ENCODE results near the gene CD40.

The CD40 gene

DNA sequence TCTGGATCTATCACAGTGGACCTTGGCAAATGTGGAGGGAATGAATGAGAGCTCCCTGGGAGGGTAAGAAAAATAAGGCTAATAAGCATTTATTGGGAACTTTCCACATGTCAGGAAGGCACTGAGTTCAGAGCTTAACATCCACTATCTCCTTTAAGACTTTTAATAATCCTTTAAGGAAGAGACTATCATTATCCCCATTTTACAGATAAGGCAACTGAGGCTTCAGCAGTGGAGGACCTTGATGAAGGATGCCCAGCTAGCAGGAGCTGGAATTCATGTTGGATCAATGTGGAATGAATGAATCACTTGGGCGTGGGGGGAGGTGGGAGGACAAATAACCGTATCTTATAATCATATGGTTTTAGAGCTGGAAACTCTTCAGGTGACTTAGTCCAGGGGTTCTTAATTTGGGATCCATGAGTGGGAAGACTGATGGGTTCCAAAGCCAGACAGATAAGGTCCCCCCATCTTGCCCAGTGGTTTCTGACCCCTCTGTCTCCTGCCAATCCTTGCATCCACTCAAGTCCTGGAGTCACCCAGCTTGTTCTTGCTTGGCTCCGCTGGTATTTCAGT lies 54.9 kb downstream of the CD40 start:
- DNase-seq, result no peak
- Mint-ChIP-seq H3K4me1 (no peaks in the 10 kb centered on the region), H3K9me3 (no peaks in the 10 kb centered on the region), H3K27ac (no peak overlapping the region), H3K27me3 (peaks cover 84% of the 10 kb centered on the region), H3K36me3 (no peaks in the 10 kb centered on the region), H3K4me3 (no peak overlapping the region)
- CTCF ChIA-PET, result interaction anchor here (0.7 to 1.8 kb wide), 4 partner anchors 20 to 159 kb away, joined by 3 to 6 read pairs (median 3); no protein-coding TSS in a partner anchor

DNA sequence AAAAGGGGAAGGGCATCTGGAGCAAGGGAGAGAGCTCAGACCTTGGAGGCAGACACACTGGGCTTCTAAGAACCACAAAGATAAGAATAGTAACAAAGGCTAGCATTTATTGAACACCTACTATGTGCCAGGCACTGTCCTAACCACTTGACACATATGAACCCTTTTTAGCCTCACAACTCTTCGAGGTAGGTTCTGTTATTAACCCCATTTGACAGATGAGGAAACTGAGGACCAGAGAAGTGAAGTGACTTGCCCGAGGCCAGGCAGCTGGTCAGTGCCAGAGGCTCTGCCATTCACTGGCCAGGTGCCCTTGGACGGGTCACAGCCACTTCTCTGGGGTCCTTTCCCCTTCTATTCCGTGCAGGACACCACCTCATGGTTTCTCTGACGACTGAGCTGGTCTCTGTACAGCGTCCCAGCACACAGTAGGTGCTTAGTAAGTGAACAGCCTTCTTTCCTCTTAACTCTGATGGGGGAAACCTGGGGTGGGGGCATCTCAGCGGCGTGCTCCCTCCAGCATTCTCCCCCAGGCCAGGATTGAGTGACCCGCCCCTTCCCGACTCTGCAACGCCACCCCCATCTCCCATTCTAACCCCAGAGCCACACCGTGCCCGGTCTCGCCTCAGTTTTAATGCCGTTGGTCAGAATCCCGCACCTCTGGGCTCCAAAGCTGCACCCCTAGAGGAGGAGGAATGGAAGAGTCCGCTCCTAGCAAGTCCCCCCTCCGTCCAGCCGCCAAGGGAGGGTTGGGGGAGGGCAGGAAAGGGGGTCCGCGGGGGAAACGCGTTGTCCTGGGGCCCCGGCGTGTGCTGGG lies 55.7 kb downstream of the CD40 start:
- Mint-ChIP-seq H3K9me3 (no peaks in the 10 kb centered on the region), H3K4me1 (no peaks in the 10 kb centered on the region), H3K27me3 (peaks cover 87% of the 10 kb centered on the region), H3K4me3 (no peak overlapping the region), H3K27ac (no peak overlapping the region), H3K36me3 (no peaks in the 10 kb centered on the region)
- DNase-seq, result no peak
- CTCF ChIA-PET, result interaction anchor here (0.8 to 3.3 kb wide), 8 partner anchors 18 to 186 kb away, joined by 3 to 26 read pairs (median 3); no protein-coding TSS in a partner anchor

- no peaks in the 10 kb centered on the region for H3K4me1 Mint-ChIP-seq
- H3K27ac Mint-ChIP-seq, result no peak overlapping the region
- CTCF ChIA-PET, result interaction anchor here (1.0 to 3.3 kb wide), 9 partner anchors 12 to 187 kb away, joined by 3 to 26 read pairs (median 3); no protein-coding TSS in a partner anchor
These were observed 56.5 kb downstream of the CD40 start for GRCh38 chr20:46174469-46175126.

DNA sequence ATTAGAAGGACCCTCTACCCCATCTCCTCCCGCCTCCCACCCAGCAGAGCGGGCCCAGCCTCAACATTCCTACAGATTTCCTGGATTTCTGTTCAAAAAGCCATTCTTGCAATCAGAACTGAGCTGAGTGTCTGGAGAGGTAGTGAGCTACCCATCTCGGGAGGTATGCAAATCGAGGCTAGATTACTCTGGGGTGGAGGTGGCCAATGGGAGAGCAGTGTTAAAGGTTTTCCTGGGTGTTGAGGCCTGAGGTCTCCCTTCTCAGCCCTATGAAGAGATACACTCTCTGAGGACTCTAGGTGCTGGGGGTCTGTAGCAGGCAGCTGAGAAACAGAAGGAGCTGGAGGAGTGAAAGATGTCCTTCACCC lies 57.0 kb downstream of the CD40 start:
- Mint-ChIP-seq H3K27ac (no peak overlapping the region), H3K4me3 (no peak overlapping the region), H3K4me1 (no peaks in the 10 kb centered on the region), H3K36me3 (no peaks in the 10 kb centered on the region), H3K27me3 (peaks cover 85% of the 10 kb centered on the region), H3K9me3 (no peaks in the 10 kb centered on the region)
- no peak for DNase-seq
- CTCF ChIA-PET, result interaction anchor here (0.9 to 3.3 kb wide), 12 partner anchors 8 to 187 kb away, joined by 3 to 26 read pairs (median 4); no protein-coding TSS in a partner anchor

More at GRCh38 chr20:46174469-46175126, 56.5 kb downstream of the CD40 start:
- DNase-seq, result peak; percentile 80
- Mint-ChIP-seq H3K36me3 (no peaks in the 10 kb centered on the region), H3K9me3 (no peaks in the 10 kb centered on the region), H3K4me3 (no peak overlapping the region), H3K27me3 (peaks cover 86% of the 10 kb centered on the region)

- Mint-ChIP-seq H3K9me3 (no peaks in the 10 kb centered on the region), H3K4me3 (no peak overlapping the region), H3K27ac (no peak overlapping the region), H3K36me3 (no peaks in the 10 kb centered on the region), H3K4me1 (no peaks in the 10 kb centered on the region), H3K27me3 (peaks cover 74% of the 10 kb centered on the region)
- CTCF ChIA-PET, result interaction anchor here (2.1 to 3.3 kb wide), 2 partner anchors 46 to 154 kb away, joined by 9 to 26 read pairs; no protein-coding TSS in a partner anchor
- no peak for DNase-seq
These were observed 58.7 kb downstream of the CD40 start for GRCh38 chr20:46176739-46177378.

DNA sequence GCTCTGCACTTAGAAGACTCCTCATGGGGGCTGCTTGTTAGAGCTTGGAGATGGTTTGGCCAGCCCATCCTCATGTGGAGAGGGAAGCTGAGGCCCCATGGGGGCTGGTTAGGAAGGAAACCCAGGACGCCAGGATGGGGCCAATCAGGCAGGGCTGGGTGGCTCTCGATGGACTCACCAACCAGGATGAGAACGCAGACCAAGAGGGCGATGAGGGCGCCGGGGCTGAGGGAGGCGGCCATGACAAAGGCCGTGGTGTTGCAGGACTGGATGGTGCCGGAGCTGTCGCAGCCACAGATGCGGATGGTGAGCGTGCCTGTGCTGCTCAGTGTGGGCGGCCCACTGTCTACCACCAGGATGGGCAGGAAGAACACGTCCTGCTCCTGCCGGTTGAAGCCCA lies 59.7 kb downstream of the CD40 start:
- Mint-ChIP-seq H3K36me3 (no peaks in the 10 kb centered on the region), H3K4me1 (no peaks in the 10 kb centered on the region), H3K9me3 (no peaks in the 10 kb centered on the region), H3K4me3 (no peak overlapping the region), H3K27me3 (peaks cover 65% of the 10 kb centered on the region), H3K27ac (no peak overlapping the region)
- DNase-seq, result no peak
- CTCF ChIA-PET, result interaction anchor here (1.1 to 2.1 kb wide), 2 partner anchors 155 to 163 kb away, joined by 3 to 9 read pairs; no protein-coding TSS in a partner anchor

DNA sequence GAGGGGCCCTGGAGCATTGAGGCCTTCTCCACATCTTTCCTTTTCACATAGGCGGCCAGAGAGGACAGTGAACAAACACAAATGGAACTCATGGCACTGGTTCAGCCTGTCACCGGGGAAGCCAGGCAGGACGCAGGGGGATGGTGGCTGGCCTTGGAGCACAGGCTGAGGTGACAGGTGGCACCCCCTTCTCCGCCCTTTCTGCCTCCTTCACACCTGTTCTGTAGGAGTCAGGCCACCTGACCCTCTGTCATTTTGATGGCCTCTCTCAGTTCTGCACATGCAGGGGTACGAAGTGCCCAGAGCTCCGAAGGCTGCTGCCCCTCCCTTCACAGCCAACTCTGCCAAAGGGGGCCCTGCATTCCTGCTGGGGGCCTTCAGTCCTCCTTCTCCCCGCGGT lies 60.8 kb downstream of the CD40 start:
- H3K27me3 Mint-ChIP-seq, result peaks cover 53% of the 10 kb centered on the region
- no peaks in the 10 kb centered on the region for H3K36me3 Mint-ChIP-seq
- CTCF ChIA-PET, result interaction anchor here (1.1 to 1.2 kb wide), 2 partner anchors 164 to 192 kb away, joined by 3 read pairs; no protein-coding TSS in a partner anchor
- DNase-seq, result no peak
- H3K4me1 Mint-ChIP-seq, result no peaks in the 10 kb centered on the region
- H3K9me3 Mint-ChIP-seq, result no peaks in the 10 kb centered on the region
- H3K27ac Mint-ChIP-seq, result no peak overlapping the region
- H3K4me3 Mint-ChIP-seq, result no peak overlapping the region

Measured in activated naive CD4-positive, alpha-beta T cell treated with anti-CD3 and anti-CD28 coated beads, Interleukin-2, amount 10 ng/mL, durations not matched to agents 7 days and 5 days (primary cell).